K562 (cell line): Measurements from ENCODE around the gene PMPCA. TPM values are rescaled to one million over a fixed set of nuclear protein-coding genes. Genes with fewer than 3 reads are reported as not detected.

Experiments used
- ATAC-seq: fragments of 200-7000 bp; cut with Tn5 transposase; 3 replicates; pipeline ENCODE4 v1.9.1; 2020; ENCODE audit warnings: moderate library complexity
- BruUV-seq: library from RNA; stranded (reverse); fragments of 400-500 nt; replicated peaks from 2 replicates; lab custom pipeline; 2021; lab: Mats Ljungman, UMichigan
- CTCF ChIA-PET: fragments of 300-600 bp; formaldehyde crosslinking; extraction: SDS; loops from one replicate; lab custom pipeline; 2021; ENCODE audit warnings: low intra/inter-chr PET ratio; lab: Yijun Ruan, JAX
- POLR2A ChIA-PET: fragments of 300-600, 350-650 bp; sonication (Branson Sonifier 250); formaldehyde crosslinking; extraction: SDS; loops from one replicate; lab custom pipeline; 2021; ENCODE audit warnings: antibody characterized with exemption, inconsistent platforms; lab: Yijun Ruan, JAX
- DNase-seq, 4 experiments: peaks; one replicate each; pipeline versions ENCODE4 v3.0.0 to v3.0.0-alpha.2; 2011 to 2018; ENCODE audit warnings: low spot score in 3 of 4, mixed read lengths in 3 of 4; ENCODE audit errors: extremely low read depth in 1 of 4
- FAIRE-seq: peaks from 2 replicates; lab custom pipeline; 2011; peaks lifted over from hg19 to GRCh38; lab: Jason Lieb, UNC
- H2AFZ ChIP-seq: 2 replicates; pipeline ENCODE4 v1.6.0; 2011; ENCODE audit warnings: low read depth, low read length, control low read depth, inconsistent platforms
- H3K27ac ChIP-seq: fragments of 200-600 bp; 3 replicates; pipeline ENCODE4 v1.8.0; 2011; ENCODE audit warnings: low read depth, mild to moderate bottlenecking, control low read depth, inconsistent platforms, low read length, moderate library complexity, mixed read lengths; ENCODE audit errors: extremely low read depth
- H3K27me3 ChIP-seq, 2 experiments: fragments of 300-600 bp in 1 of 2; 2 replicates in 1 of 2; 3 replicates in 1 of 2; pipeline versions ENCODE4 v1.6.0 to v1.8.0; 2011; ENCODE audit warnings: inconsistent platforms in 2 of 2, low read length in 2 of 2, mild to moderate bottlenecking in 1 of 2, mixed read lengths in 1 of 2, moderate library complexity in 1 of 2; ENCODE audit not compliant: control insufficient read depth in 2 of 2, insufficient read depth in 2 of 2
- H3K36me3 ChIP-seq: fragments of 300-600 bp; 3 replicates; pipeline ENCODE4 v1.8.0; 2011; ENCODE audit warnings: mild to moderate bottlenecking, low read length, inconsistent platforms; ENCODE audit not compliant: control insufficient read depth, insufficient read depth
- H3K4me1 ChIP-seq, 2 experiments: fragments of 200-600 bp in 1 of 2; replicated peaks in 1 of 2; 2 replicates in 1 of 2; 3 replicates in 1 of 2; pipeline versions ENCODE4 v1.5.1 to v1.8.0; 2011; ENCODE audit warnings: inconsistent platforms in 2 of 2, low read length in 2 of 2, mild to moderate bottlenecking in 1 of 2, mixed read lengths in 1 of 2, moderate library complexity in 1 of 2; ENCODE audit not compliant: control insufficient read depth in 2 of 2, insufficient read depth in 2 of 2
- H3K4me2 ChIP-seq: 2 replicates; pipeline ENCODE4 v1.6.1; 2011; ENCODE audit warnings: low read length, control low read depth, inconsistent platforms, mixed read lengths; ENCODE audit not compliant: insufficient read depth
- H3K4me3 ChIP-seq: fragments of 200-600 bp; sonication (generic), shearing (Covaris generic); 2 replicates; pipeline ENCODE4 v1.5.1; 2016; ENCODE audit warnings: control low read depth, inconsistent platforms
- H3K79me2 ChIP-seq: fragments of 200-600 bp; 3 replicates; pipeline ENCODE4 v1.8.0; 2011; ENCODE audit warnings: low read length, inconsistent platforms; ENCODE audit not compliant: control insufficient read depth, insufficient read depth
- H3K9ac ChIP-seq, 2 experiments: 2 replicates each; pipeline versions ENCODE4 v1.6.0 to v1.6.1; 2011; ENCODE audit warnings: low read depth in 2 of 2, low read length in 2 of 2, control low read depth in 1 of 2, inconsistent platforms in 1 of 2, mild to moderate bottlenecking in 1 of 2, mixed read lengths in 1 of 2; ENCODE audit not compliant: insufficient read depth in 1 of 2
- H3K9me1 ChIP-seq: one replicate; pipeline ENCODE4 v1.6.0; 2011; ENCODE audit warnings: inconsistent platforms, mild to moderate bottlenecking, low read length, moderate library complexity; ENCODE audit not compliant: control insufficient read depth, insufficient read depth
- H3K9me3 ChIP-seq: replicated peaks from 2 replicates; pipeline ENCODE4 v1.5.1; 2011; ENCODE audit warnings: low read depth, low read length, inconsistent platforms; ENCODE audit not compliant: control insufficient read depth, insufficient read depth
- H4K20me1 ChIP-seq: replicated peaks from 2 replicates; pipeline ENCODE4 v1.6.1; 2011; ENCODE audit warnings: low read length, inconsistent platforms, mixed read lengths; ENCODE audit not compliant: control insufficient read depth, insufficient read depth
- ATF7 ChIP-seq: fragments of 450-650 bp; IDR thresholded peaks from 2 replicates; pipeline ENCODE4 v1.7.1; 2014; ENCODE audit warnings: mild to moderate bottlenecking, moderate library complexity
- BRF1 ChIP-seq: IDR thresholded peaks from 3 replicates; pipeline ENCODE4 v1.6.1; 2011; ENCODE audit warnings: borderline replicate concordance, mild to moderate bottlenecking; ENCODE audit not compliant: insufficient read length; ENCODE audit errors: extremely low read depth
- CCNT2 ChIP-seq: IDR thresholded peaks from 2 replicates; pipeline ENCODE4 v1.6.1; 2011; ENCODE audit warnings: borderline replicate concordance, low read depth, mild to moderate bottlenecking, moderate library complexity, mixed read lengths, low read length; ENCODE audit not compliant: insufficient read length; ENCODE audit errors: extremely low read depth
- HLTF ChIP-seq: fragments of 450-650 bp; IDR thresholded peaks from 2 replicates; pipeline ENCODE4 v1.6.1; 2016
- HMGN3 ChIP-seq: IDR thresholded peaks from 2 replicates; pipeline ENCODE4 v1.6.1; 2011; ENCODE audit warnings: borderline replicate concordance, low read depth, mild to moderate bottlenecking, mixed read lengths, low read length; ENCODE audit not compliant: insufficient read length; ENCODE audit errors: extremely low read depth
- MCM5 ChIP-seq: fragments of 450-650 bp; IDR thresholded peaks from 2 replicates; pipeline ENCODE4 v1.6.1; 2016; ENCODE audit warnings: low read depth
- RBM22 ChIP-seq: fragments of 200-400 bp; formaldehyde crosslinking; IDR thresholded peaks from 2 replicates; pipeline ENCODE4 v1.6.1; 2018; ENCODE audit warnings: low read length, low read depth; ENCODE audit not compliant: poor library complexity, severe bottlenecking
- SPI1 ChIP-seq: IDR thresholded peaks from 2 replicates; pipeline ENCODE4 v1.6.1; 2011; ENCODE audit warnings: low read depth, low read length, control low read depth, borderline replicate concordance
- TAF1 ChIP-seq: IDR thresholded peaks from 2 replicates; pipeline ENCODE4 v1.6.1; 2011; ENCODE audit warnings: mild to moderate bottlenecking, low read length, moderate library complexity; ENCODE audit not compliant: insufficient read depth, control insufficient read depth, severe bottlenecking; ENCODE audit errors: extremely low read depth
- UBTF ChIP-seq, 2 experiments: IDR thresholded peaks; 2 replicates each; pipeline ENCODE4 v1.6.1; 2012; ENCODE audit warnings: improper control_type of control experiment in 2 of 2, low read depth in 2 of 2, low read length in 2 of 2, borderline replicate concordance in 1 of 2
- ZBTB11 ChIP-seq, 3 experiments: fragments of 200-800 bp in 1 of 3; fragments of 250-450 bp in 1 of 3; fragments of 450-650 bp in 1 of 3; sonication (Bioruptor Pico) in 1 of 3; sonication (Bioruptor generic) in 1 of 3; formaldehyde crosslinking in 1 of 3; IDR thresholded peaks; 2 replicates each; pipeline versions ENCODE4 v1.6.1 to v1.8.0; 2016 to 2022; ENCODE audit warnings: mild to moderate bottlenecking in 2 of 3, missing genetic modification characterization in 2 of 3, missing compliant biosample characterization in 1 of 3, moderate library complexity in 1 of 3
- WGBS: fragments of 100-300 bp; shearing (Covaris generic); methylation state at CpG from one replicate; pipeline ENCODE4 v1.1.6; 2016; ENCODE audit warnings: low coverage, mixed read lengths; ENCODE audit not compliant: insufficient coverage; ENCODE audit errors: missing lambda C conversion rate; 5-methylcytosine and 5-hydroxymethylcytosine counted together
- in situ Hi-C: fragments of 300-500 bp; cut with MboI; formaldehyde crosslinking; loops from 4 replicates; pipeline ENCODE4 v1.15.0; 2018; ENCODE audit warnings: inconsistent platforms, mixed read lengths
- intact Hi-C: fragments of 100-400 bp; cut with micrococcal nuclease; formaldehyde crosslinking; loops from 2 replicates; pipeline ENCODE4 v1.14.2; 2022
- polyA plus RNA-seq, 8 experiments: library from polyadenylated mRNA; depleted of rRNA in 4 of 8; stranded (reverse) in 5 of 8; unstranded in 3 of 8; fragments of >200 nt; fragmentation: Nextera tagmentation in 2 of 8; fragmentation: Illumina TruSeq in 1 of 8; extraction: Ambion mirVana in 2 of 8; extraction: Trizol in 1 of 8; gene quantifications; 2 replicates each; pipeline versions ENCODE4 v1.2.1 to v1.2.3, GENCODE V29; 2011 to 2014; ENCODE audit warnings: inconsistent platforms in 1 of 8, missing spikeins in 1 of 8
- total RNA-seq, 7 experiments: library from RNA; depleted of rRNA in 6 of 7; stranded (reverse); fragments of >200 nt in 6 of 7; fragmentation: Illumina TruSeq in 2 of 7; extraction: Trizol in 2 of 7; gene quantifications; 2 replicates each; pipeline versions ENCODE4 v1.2.1 to v1.2.3, GENCODE V29; 2011 to 2021; ENCODE audit warnings: low replicate concordance in 1 of 7
- TF ChIP-seq, protein P1 (sequence below): fragments of 450-650 bp; formaldehyde crosslinking; IDR thresholded peaks from 2 replicates; pipeline ENCODE4 v1.4.0; 2022; ENCODE audit warnings: mild to moderate bottlenecking, moderate library complexity

The PMPCA gene
- total and polyA plus RNA-seq, 9 of the 15 experiments (the other 6 are each of a cell fraction or from before 2014, with no cell fraction given): 23.9 to 143 (median 86.6) TPM

DNA sequence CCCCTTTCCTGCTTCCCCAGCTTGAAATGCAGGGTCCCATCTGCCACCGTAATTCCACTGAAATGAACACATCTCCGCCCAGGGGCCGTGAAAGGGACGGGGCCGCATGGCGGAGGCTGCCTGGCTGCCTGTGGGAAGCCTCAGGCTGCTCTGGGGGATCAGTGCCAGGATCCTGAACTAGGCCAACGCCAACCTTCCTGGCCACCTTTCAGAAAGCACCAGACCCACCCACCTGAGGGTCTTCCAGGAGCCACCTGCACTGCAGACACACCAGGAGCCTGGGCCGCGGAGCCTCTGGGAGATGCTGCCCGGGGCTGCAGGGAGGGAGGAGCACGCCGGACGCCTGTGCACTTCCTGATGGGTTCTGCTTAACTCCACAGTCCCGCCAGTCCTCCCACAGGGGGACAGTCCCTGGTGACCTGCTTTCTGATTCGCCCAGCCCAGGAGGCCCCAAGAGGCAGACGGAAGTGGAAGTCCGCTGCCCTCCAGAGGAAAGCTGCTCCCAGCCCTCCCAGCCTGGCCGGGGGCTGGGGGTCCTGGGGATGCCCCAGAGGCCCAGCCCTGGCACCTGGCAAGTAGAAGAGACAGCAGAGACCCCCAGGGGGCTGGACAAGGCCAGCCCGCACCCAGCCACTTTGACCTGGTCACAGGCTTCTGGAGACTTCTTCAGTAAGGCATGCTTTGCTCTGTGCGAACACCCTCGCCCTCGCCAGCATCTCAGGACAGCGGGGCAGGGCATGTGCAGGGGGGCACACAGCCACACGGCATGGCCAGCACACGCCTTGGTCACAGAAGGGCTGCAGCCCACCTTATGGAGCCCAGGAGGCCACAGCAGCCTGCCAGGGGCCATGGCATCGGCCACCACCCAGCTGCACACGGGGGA lies 36.9 kb upstream of the PMPCA start, which contains the start of gene CARD9:
TSS of gene CARD9 (minus strand) at position 370 of the 883 bp plus-strand sequence. CDS start 1,591 bp downstream, outside the sequence.
- peak within 1 kb of the TSS; percentile 79 for H3K27ac ChIP-seq
- H3K4me3 ChIP-seq: peak within 1 kb of the TSS; percentile 55
- H3K9ac ChIP-seq: peak within 1 kb of the TSS; percentile 89 to 93
- FAIRE-seq (peak; percentile 96), ATAC-seq (peak; percentile 92), DNase-seq (peak; percentile 68 to 87 (median 76))
- peaks cover 24% of the 10 kb centered on the region for H3K79me2 ChIP-seq
- POLR2A ChIA-PET: interaction anchor here (0.6 to 1.0 kb wide), 7 partner anchors 7 to 869 kb away, joined by 3 to 8 read pairs (median 3); partner anchors contain the start of gene DNLZ
- H3K9me1 ChIP-seq: no peaks in the 10 kb centered on the region
- no peaks in the 10 kb centered on the region for H4K20me1 ChIP-seq
- H3K4me2 ChIP-seq: peak within 1 kb of the TSS; percentile 95
- no peaks in the 10 kb centered on the region for H3K9me3 ChIP-seq
- no peaks in the 10 kb centered on the region for H3K27me3 ChIP-seq
- CTCF ChIA-PET: no interaction called here
- TSS peak; percentile 62 for BruUV-seq
- in situ Hi-C loops (no loop called here), intact Hi-C loops (no loop called here)
- peaks cover 9 to 81% of the 10 kb centered on the region in 2 experiments; a peak in 4 of 5 replicates for H3K4me1 ChIP-seq
- H3K36me3 ChIP-seq: peaks cover 76% of the 10 kb centered on the region; the same call in 2 of the 3 replicates
- WGBS: 26% methylated on average over 22 of the region's 27 CpGs
- peak within 1 kb of the TSS; percentile 79 for H2AFZ ChIP-seq
- TF ChIP-seq TAF1: peak; percentile 45
- 0 out of 2 replicates have a peak, but pooled peaks have one; percentile 16 for TF ChIP-seq ATF7
- TF ChIP-seq, protein P1, sequence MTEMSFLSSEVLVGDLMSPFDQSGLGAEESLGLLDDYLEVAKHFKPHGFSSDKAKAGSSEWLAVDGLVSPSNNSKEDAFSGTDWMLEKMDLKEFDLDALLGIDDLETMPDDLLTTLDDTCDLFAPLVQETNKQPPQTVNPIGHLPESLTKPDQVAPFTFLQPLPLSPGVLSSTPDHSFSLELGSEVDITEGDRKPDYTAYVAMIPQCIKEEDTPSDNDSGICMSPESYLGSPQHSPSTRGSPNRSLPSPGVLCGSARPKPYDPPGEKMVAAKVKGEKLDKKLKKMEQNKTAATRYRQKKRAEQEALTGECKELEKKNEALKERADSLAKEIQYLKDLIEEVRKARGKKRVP (CRISPR knock-in tag): 0 out of 2 replicates have a peak, but pooled peaks have one; percentile 15
- peak; percentile 26 for TF ChIP-seq HMGN3
- peak; percentile 60 for TF ChIP-seq SPI1
- no peak for TF ChIP-seq CCNT2
- no peak for TF ChIP-seq HLTF
- no peak for TF ChIP-seq BRF1
- peak in 1 of 2 experiments; percentile 81; a peak in 2 of 4 replicates for TF ChIP-seq UBTF (IDR thresholded peaks at IDR 0.05; ENCODE audit: borderline replicate concordance in 1 of 2, low read depth in 2 of 2, low read length in 2 of 2)
- peak in 1 of 3 experiments; percentile 69; a peak in 2 of 6 replicates for TF ChIP-seq ZBTB11 (CRISPR knock-in tag; IDR thresholded peaks at IDR 0.05)
- no peak for TF ChIP-seq RBM22
- TF ChIP-seq MCM5: no peak
